ENCODE results near the gene FHL2.

FHL2 gene

GRCh38 chr2:105377871-105378270 lies 21.0 kb downstream of the FHL2 start:
- Histone ChIP-seq H3K9ac (ENCODE audit: low read length) (no peak overlapping the region), H3K27ac (ENCODE audit: low read depth, low read length) (no peak overlapping the region), H3K4me1 (ENCODE audit: control insufficient read depth, insufficient read depth, low read length) (no peaks in the 10 kb centered on the region), H3K36me3 (ENCODE audit: control insufficient read depth, insufficient read depth, low read length) (peaks cover 43% of the 10 kb centered on the region), H3K27me3 (ENCODE audit: control insufficient read depth, insufficient read depth, low read length) (no peaks in the 10 kb centered on the region), H3K9me3 (ENCODE audit: control insufficient read depth, insufficient read depth, low read depth, low read length) (no peaks in the 10 kb centered on the region), H3K4me3 (ENCODE audit: low read depth, low read length) (no peak overlapping the region)

- H3K27ac ChIP-seq (ENCODE audit: low read depth, low read length), result no peak overlapping the region
Measured at GRCh38 chr2:105376789-105377240, 22.0 kb downstream of the FHL2 start.

GRCh38 chr2:105376010-105376409 lies 22.8 kb downstream of the FHL2 start:
- H3K9me3 ChIP-seq (ENCODE audit: control insufficient read depth, insufficient read depth, low read depth, low read length), result no peaks in the 10 kb centered on the region
- peaks cover 47% of the 10 kb centered on the region for H3K36me3 ChIP-seq (ENCODE audit: control insufficient read depth, insufficient read depth, low read length)
- no peaks in the 10 kb centered on the region for H3K27me3 ChIP-seq (ENCODE audit: control insufficient read depth, insufficient read depth, low read length)
- H3K9ac ChIP-seq (ENCODE audit: low read length), result no peak overlapping the region
- H3K4me1 ChIP-seq (ENCODE audit: control insufficient read depth, insufficient read depth, low read length), result no peaks in the 10 kb centered on the region
- H3K4me3 ChIP-seq (ENCODE audit: low read depth, low read length), result no peak overlapping the region
- H3K27ac ChIP-seq (ENCODE audit: low read depth, low read length), result no peak overlapping the region

More at GRCh38 chr2:105376789-105377240, 22.0 kb downstream of the FHL2 start:
- no peaks in the 10 kb centered on the region for H3K27me3 ChIP-seq (ENCODE audit: control insufficient read depth, insufficient read depth, low read length)
- no peak overlapping the region for H3K9ac ChIP-seq (ENCODE audit: low read length)
- H3K4me3 ChIP-seq (ENCODE audit: low read depth, low read length), result no peak overlapping the region
- H3K4me1 ChIP-seq (ENCODE audit: control insufficient read depth, insufficient read depth, low read length), result no peaks in the 10 kb centered on the region
- no peaks in the 10 kb centered on the region for H3K9me3 ChIP-seq (ENCODE audit: control insufficient read depth, insufficient read depth, low read depth, low read length)
- H3K36me3 ChIP-seq (ENCODE audit: control insufficient read depth, insufficient read depth, low read length), result peaks cover 44% of the 10 kb centered on the region

- Histone ChIP-seq H3K9me3 (ENCODE audit: control insufficient read depth, insufficient read depth, low read depth, low read length) (no peaks in the 10 kb centered on the region), H3K27ac (ENCODE audit: low read depth, low read length) (no peak overlapping the region), H3K27me3 (ENCODE audit: control insufficient read depth, insufficient read depth, low read length) (no peaks in the 10 kb centered on the region), H3K4me3 (ENCODE audit: low read depth, low read length) (no peak overlapping the region), H3K4me1 (ENCODE audit: control insufficient read depth, insufficient read depth, low read length) (no peaks in the 10 kb centered on the region), H3K36me3 (ENCODE audit: control insufficient read depth, insufficient read depth, low read length) (peaks cover 51% of the 10 kb centered on the region), H3K9ac (ENCODE audit: low read length) (no peak overlapping the region)
Measured at GRCh38 chr2:105375001-105375561, 23.8 kb downstream of the FHL2 start.

- Histone ChIP-seq H3K9ac (ENCODE audit: low read length) (no peak overlapping the region), H3K27me3 (ENCODE audit: control insufficient read depth, insufficient read depth, low read length) (no peaks in the 10 kb centered on the region), H3K36me3 (ENCODE audit: control insufficient read depth, insufficient read depth, low read length) (peaks cover 51% of the 10 kb centered on the region), H3K27ac (ENCODE audit: low read depth, low read length) (no peak overlapping the region), H3K4me3 (ENCODE audit: low read depth, low read length) (no peak overlapping the region), H3K9me3 (ENCODE audit: control insufficient read depth, insufficient read depth, low read depth, low read length) (no peaks in the 10 kb centered on the region), H3K4me1 (ENCODE audit: control insufficient read depth, insufficient read depth, low read length) (no peaks in the 10 kb centered on the region)
Measured at GRCh38 chr2:105373895-105374401, 24.9 kb downstream of the FHL2 start.

- Histone ChIP-seq H3K27ac (ENCODE audit: low read depth, low read length) (no peak overlapping the region), H3K4me1 (ENCODE audit: control insufficient read depth, insufficient read depth, low read length) (no peaks in the 10 kb centered on the region), H3K4me3 (ENCODE audit: low read depth, low read length) (no peak overlapping the region), H3K9ac (ENCODE audit: low read length) (no peak overlapping the region), H3K36me3 (ENCODE audit: control insufficient read depth, insufficient read depth, low read length) (peaks cover 51% of the 10 kb centered on the region), H3K27me3 (ENCODE audit: control insufficient read depth, insufficient read depth, low read length) (no peaks in the 10 kb centered on the region), H3K9me3 (ENCODE audit: control insufficient read depth, insufficient read depth, low read depth, low read length) (no peaks in the 10 kb centered on the region)
Measured at GRCh38 chr2:105373344-105373781, 25.5 kb downstream of the FHL2 start.

- H3K4me1 ChIP-seq (ENCODE audit: control insufficient read depth, insufficient read depth, low read length), result no peaks in the 10 kb centered on the region
- no peaks in the 10 kb centered on the region for H3K9me3 ChIP-seq (ENCODE audit: control insufficient read depth, insufficient read depth, low read depth, low read length)
- H3K9ac ChIP-seq (ENCODE audit: low read length), result no peak overlapping the region
- H3K4me3 ChIP-seq (ENCODE audit: low read depth, low read length), result no peak overlapping the region
- peaks cover 67% of the 10 kb centered on the region for H3K36me3 ChIP-seq (ENCODE audit: control insufficient read depth, insufficient read depth, low read length)
- H3K27me3 ChIP-seq (ENCODE audit: control insufficient read depth, insufficient read depth, low read length), result no peaks in the 10 kb centered on the region
- H3K27ac ChIP-seq (ENCODE audit: low read depth, low read length), result no peak overlapping the region
Measured at GRCh38 chr2:105371810-105372209, 27.0 kb downstream of the FHL2 start.

- Histone ChIP-seq H3K9me3 (ENCODE audit: control insufficient read depth, insufficient read depth, low read depth, low read length) (no peaks in the 10 kb centered on the region), H3K4me1 (ENCODE audit: control insufficient read depth, insufficient read depth, low read length) (no peaks in the 10 kb centered on the region), H3K27ac (ENCODE audit: low read depth, low read length) (no peak overlapping the region), H3K4me3 (ENCODE audit: low read depth, low read length) (no peak overlapping the region), H3K27me3 (ENCODE audit: control insufficient read depth, insufficient read depth, low read length) (no peaks in the 10 kb centered on the region), H3K9ac (ENCODE audit: low read length) (no peak overlapping the region), H3K36me3 (ENCODE audit: control insufficient read depth, insufficient read depth, low read length) (peaks cover 71% of the 10 kb centered on the region)
Measured at GRCh38 chr2:105371156-105371555, 27.7 kb downstream of the FHL2 start.

GRCh38 chr2:105369777-105370690 lies 28.8 kb downstream of the FHL2 start:
- no peak overlapping the region for H3K4me3 ChIP-seq (ENCODE audit: low read depth, low read length)
- peaks cover 64% of the 10 kb centered on the region for H3K36me3 ChIP-seq (ENCODE audit: control insufficient read depth, insufficient read depth, low read length)
- H3K9ac ChIP-seq (ENCODE audit: low read length), result no peak overlapping the region
- H3K4me1 ChIP-seq (ENCODE audit: control insufficient read depth, insufficient read depth, low read length), result no peaks in the 10 kb centered on the region
- H3K9me3 ChIP-seq (ENCODE audit: control insufficient read depth, insufficient read depth, low read depth, low read length), result no peaks in the 10 kb centered on the region
- H3K27me3 ChIP-seq (ENCODE audit: control insufficient read depth, insufficient read depth, low read length), result no peaks in the 10 kb centered on the region
- no peak overlapping the region for H3K27ac ChIP-seq (ENCODE audit: low read depth, low read length)

- Histone ChIP-seq H3K4me3 (ENCODE audit: low read depth, low read length) (no peak overlapping the region), H3K27ac (ENCODE audit: low read depth, low read length) (no peak overlapping the region), H3K4me1 (ENCODE audit: control insufficient read depth, insufficient read depth, low read length) (no peaks in the 10 kb centered on the region), H3K27me3 (ENCODE audit: control insufficient read depth, insufficient read depth, low read length) (no peaks in the 10 kb centered on the region), H3K36me3 (ENCODE audit: control insufficient read depth, insufficient read depth, low read length) (peaks cover 66% of the 10 kb centered on the region), H3K9me3 (ENCODE audit: control insufficient read depth, insufficient read depth, low read depth, low read length) (no peaks in the 10 kb centered on the region), H3K9ac (ENCODE audit: low read length) (no peak overlapping the region)
Measured at GRCh38 chr2:105368759-105369408, 30.0 kb downstream of the FHL2 start.

GRCh38 chr2:105365206-105365605 lies 33.6 kb downstream of the FHL2 start:
- H3K9me3 ChIP-seq (ENCODE audit: control insufficient read depth, insufficient read depth, low read depth, low read length), result no peaks in the 10 kb centered on the region
- no peak overlapping the region for H3K27ac ChIP-seq (ENCODE audit: low read depth, low read length)
- no peak overlapping the region for H3K4me3 ChIP-seq (ENCODE audit: low read depth, low read length)
- H3K36me3 ChIP-seq (ENCODE audit: control insufficient read depth, insufficient read depth, low read length), result peaks cover 71% of the 10 kb centered on the region
- no peak overlapping the region for H3K9ac ChIP-seq (ENCODE audit: low read length)
- H3K27me3 ChIP-seq (ENCODE audit: control insufficient read depth, insufficient read depth, low read length), result no peaks in the 10 kb centered on the region
- H3K4me1 ChIP-seq (ENCODE audit: control insufficient read depth, insufficient read depth, low read length), result no peaks in the 10 kb centered on the region
